Activated naive CD8-positive, alpha-beta T cell treated with anti-CD3 and anti-CD28 coated beads, Interleukin-2, amount 50 U/mL, for 24 hours (primary cell): ENCODE measurements around the gene ETFA.
"Not testable (repeated sequence)": the region's sequence is repeated elsewhere in the genome, so short reads cannot be mapped to it uniquely, and the experiment has no call there.

Experiments
- ATAC-seq: fragments of 150-1000 bp; cut with Tn5 transposase; one replicate; pipeline ENCODE4 v1.10.0; 2021
- DNase-seq: peaks from one replicate; pipeline ENCODE4 v3.0.0; 2021
- H3K27ac Mint-ChIP-seq: one replicate; pipeline ENCODE4 v1.8.0; 2021; ENCODE audit warnings: mild to moderate bottlenecking, mixed read lengths
- H3K27me3 Mint-ChIP-seq: one replicate; pipeline ENCODE4 v1.8.0; 2021; ENCODE audit warnings: mixed read lengths
- H3K36me3 Mint-ChIP-seq: one replicate; pipeline ENCODE4 v1.8.0; 2021; ENCODE audit warnings: low read depth, mixed read lengths
- H3K4me1 Mint-ChIP-seq: one replicate; pipeline ENCODE4 v1.8.0; 2021; ENCODE audit warnings: mixed read lengths
- H3K4me3 Mint-ChIP-seq: one replicate; pipeline ENCODE4 v1.8.0; 2021; ENCODE audit warnings: mild to moderate bottlenecking, moderate library complexity, mixed read lengths
- H3K9me3 Mint-ChIP-seq: one replicate; pipeline ENCODE4 v1.8.0; 2021; ENCODE audit warnings: mixed read lengths

The ETFA gene

DNA sequence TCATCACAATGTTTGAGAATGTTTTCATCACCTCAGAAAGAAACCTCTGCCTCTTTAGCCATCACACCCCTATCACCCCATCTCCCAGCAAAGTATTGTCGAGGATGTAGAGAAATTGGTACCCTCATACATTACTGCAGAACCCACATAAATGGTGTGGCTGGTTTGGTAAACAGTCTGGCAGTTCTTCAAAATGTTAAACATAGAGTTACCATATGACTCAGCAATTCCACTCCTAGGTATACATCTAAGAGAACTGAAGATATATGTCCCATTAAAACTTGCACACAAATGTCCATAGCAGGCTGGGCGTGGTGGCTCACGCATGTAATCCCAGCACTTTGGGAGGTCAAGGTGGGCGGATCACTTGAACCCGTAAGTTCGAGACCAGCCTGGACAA lies 8.7 kb upstream of the ETFA start:
- Mint-ChIP-seq H3K4me1 (no peaks in the 10 kb centered on the region), H3K27ac (no peak overlapping the region), H3K9me3 (no peaks in the 10 kb centered on the region), H3K27me3 (peaks cover 28% of the 10 kb centered on the region), H3K36me3 (no peaks in the 10 kb centered on the region), H3K4me3 (no peak overlapping the region)
- DNase-seq (no peak), ATAC-seq (no peak)

DNA sequence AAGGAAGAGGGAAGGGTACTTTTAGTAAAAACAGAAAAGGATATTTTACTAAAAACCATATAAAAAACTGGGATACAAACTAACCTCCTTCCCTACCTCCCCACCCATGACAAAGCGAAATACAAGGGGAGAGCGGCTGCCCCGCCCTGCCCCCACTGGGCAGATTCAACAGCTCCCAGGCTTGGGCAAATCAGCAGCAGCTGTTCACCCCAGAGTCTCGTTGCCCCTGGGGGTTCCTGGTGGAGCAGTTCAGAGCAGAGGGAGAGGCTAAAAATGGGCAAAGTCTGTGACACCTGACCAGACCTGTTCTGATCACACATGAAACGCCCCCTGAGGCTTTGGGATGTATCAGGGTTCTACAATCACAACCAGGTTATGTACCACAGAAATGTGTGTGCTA lies 2.5 kb upstream of the ETFA start:
- Mint-ChIP-seq H3K9me3 (no peaks in the 10 kb centered on the region), H3K27ac (no peak overlapping the region), H3K27me3 (no peaks in the 10 kb centered on the region), H3K4me3 (no peak overlapping the region), H3K4me1 (peaks cover 26% of the 10 kb centered on the region), H3K36me3 (peaks cover 6% of the 10 kb centered on the region)
- DNase-seq (no peak), ATAC-seq (no peak)

DNA sequence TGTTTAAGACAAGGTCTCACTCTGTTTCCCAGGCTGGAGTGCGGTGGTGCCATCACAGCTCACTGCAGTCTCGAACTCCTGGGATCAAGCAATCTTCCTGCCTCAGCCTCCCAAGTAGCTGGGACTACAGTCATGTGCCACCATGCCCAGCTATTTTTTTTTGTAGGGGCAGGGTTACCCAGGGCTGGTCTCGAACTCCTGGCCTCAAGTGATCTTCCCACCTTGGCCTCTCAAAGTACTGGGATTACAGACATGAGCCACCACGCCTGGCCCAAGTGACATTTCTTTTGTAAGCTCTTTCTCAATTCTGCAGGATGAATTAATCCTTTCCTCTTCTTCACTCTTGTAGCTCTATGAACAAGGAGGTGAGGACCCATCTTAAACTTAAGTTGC lies 1.9 kb upstream of the ETFA start:
- not testable (repeated sequence) for H3K27me3 Mint-ChIP-seq, H3K4me3 Mint-ChIP-seq, DNase-seq, H3K9me3 Mint-ChIP-seq, ATAC-seq
- Mint-ChIP-seq H3K4me1 (peaks cover 32% of the 10 kb centered on the region), H3K27ac (peak overlapping the region; percentile 30), H3K36me3 (peaks cover 11% of the 10 kb centered on the region)

DNA sequence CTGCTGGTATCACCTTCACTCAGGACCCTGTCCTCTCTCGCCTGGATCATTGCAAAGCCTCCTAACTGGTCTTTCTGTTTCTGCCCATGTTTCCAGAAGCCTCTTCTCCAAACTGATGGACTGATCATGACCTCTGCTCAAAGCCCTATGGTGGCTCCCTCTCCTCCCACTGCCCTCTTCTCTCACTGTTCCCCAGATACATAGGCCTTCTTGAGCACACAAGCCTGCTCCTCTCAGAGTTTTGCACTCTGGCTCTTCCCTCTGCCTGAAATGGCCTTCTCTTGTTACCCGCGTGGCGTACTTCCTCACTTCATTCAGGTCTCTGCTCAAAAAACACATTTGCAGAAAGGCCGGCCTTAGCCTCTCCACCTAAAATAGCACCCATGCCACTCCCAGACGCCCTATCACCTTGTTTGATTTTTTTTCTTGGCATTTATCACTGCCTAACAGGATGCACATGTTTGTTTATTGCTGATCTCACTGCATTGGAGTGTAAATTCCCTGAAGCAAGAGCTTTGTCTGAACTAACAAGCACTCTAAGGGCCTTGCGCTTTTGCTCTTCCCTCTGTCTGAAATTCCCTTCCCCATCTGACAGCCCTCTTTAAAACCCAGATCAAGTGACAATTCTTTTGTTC lies 1.4 kb upstream of the ETFA start:
- peaks cover 11% of the 10 kb centered on the region for H3K36me3 Mint-ChIP-seq
- no peak for ATAC-seq
- peak overlapping the region; percentile 2 for H3K4me3 Mint-ChIP-seq
- H3K27ac Mint-ChIP-seq = peak overlapping the region; percentile 12
- no peak for DNase-seq
- H3K4me1 Mint-ChIP-seq = peaks cover 36% of the 10 kb centered on the region
- no peaks in the 10 kb centered on the region for H3K27me3 Mint-ChIP-seq
- no peaks in the 10 kb centered on the region for H3K9me3 Mint-ChIP-seq

DNA sequence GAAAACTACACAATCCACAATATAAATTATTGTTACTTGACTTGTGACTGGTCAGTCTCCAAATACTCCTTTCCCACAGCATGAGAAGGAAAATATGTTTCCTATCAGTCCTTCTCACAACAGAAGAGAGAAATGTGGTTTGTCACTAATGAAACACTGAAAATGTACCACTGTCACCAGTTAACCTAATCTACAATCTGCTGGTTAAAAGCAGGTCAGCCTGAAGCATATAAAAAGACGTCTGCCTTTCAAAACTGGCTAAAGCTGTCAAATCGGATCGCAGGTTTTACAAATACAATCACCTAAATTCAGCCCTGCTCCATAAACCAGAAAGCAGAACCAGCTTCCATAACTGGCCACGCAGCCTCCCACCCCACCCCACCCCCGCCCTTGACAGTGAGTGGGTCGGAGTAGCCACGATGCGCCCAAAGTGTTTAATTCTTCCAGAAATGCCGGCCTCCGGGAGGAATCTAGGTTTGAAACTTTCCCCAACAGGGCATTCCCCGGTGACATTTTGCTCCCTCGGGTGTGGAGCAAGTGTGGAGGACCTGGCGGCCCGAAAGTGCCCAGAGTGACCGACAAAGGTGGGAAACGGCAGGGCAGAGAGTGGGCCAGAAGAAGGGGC lies 682 bp downstream of the ETFA start:
- H3K27ac Mint-ChIP-seq = peak overlapping the region; percentile 90
- H3K9me3 Mint-ChIP-seq = no peaks in the 10 kb centered on the region
- peak; percentile 25 for DNase-seq
- H3K4me1 Mint-ChIP-seq = peaks cover 47% of the 10 kb centered on the region
- ATAC-seq = peak; percentile 8
- H3K27me3 Mint-ChIP-seq = no peaks in the 10 kb centered on the region
- H3K36me3 Mint-ChIP-seq = peaks cover 18% of the 10 kb centered on the region
- H3K4me3 Mint-ChIP-seq = peak overlapping the region; percentile 88

DNA sequence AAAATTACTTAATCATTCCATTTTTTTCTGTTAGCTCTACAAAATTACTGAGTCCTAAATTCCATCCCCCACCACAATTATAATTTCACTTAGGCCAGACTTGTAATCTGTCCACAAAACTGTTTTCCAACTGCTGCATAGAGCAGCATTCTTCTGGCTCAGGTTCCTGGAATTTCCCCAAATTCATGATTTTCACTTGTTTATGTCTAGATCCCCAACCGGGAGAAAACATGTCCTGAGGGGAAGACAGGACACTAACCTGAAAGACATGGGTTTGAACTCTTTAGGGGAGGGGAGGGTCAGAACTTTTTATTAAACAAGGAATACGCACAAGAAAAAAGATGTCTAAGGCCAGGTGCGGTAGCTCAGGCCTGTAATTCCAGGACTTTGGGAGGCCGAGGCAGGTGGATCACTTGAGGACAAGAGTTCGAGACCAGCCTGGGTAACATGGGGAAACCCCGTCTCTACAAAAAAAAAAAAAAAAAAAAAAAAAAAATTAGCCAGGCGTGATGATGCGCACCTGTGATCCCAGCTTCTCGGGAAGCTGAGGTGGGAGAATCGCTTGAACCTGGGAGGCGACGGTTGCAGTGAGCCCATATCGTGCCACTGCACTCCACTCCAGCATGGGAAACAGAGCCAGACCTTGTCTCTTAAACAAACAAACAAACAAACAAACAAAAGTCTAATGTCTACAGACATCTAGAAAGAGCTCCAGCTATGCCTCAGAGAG lies 1.5 kb downstream of the ETFA start:
- peaks cover 4% of the 10 kb centered on the region for H3K9me3 Mint-ChIP-seq
- ATAC-seq (no peak), DNase-seq (no peak)
- H3K4me1 Mint-ChIP-seq = peaks cover 52% of the 10 kb centered on the region
- H3K36me3 Mint-ChIP-seq = peaks cover 23% of the 10 kb centered on the region
- H3K27me3 Mint-ChIP-seq = no peaks in the 10 kb centered on the region
- peak overlapping the region; percentile 90 for H3K27ac Mint-ChIP-seq
- H3K4me3 Mint-ChIP-seq = peak overlapping the region; percentile 88

DNA sequence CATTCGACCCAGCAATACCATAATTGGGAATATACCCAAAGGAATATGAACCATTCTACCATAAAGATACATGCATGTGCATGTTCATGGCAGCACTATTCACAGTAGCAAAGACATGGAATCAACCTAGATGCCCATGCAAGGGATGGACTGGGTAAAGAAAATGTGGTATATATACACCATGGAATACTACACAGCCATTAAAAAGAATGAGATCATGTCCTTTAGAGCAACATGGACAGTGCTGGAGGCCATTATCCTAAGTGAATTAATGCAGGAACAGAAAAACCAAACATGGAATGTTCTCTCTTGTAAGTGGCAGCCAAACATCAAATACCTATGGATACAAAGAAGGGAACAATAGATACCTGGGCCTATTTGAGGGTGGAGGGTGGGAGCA lies 7.4 kb downstream of the ETFA start:
- no peak for DNase-seq
- Mint-ChIP-seq H3K27ac (no peak overlapping the region), H3K36me3 (peaks cover 26% of the 10 kb centered on the region), H3K9me3 (peaks cover 4% of the 10 kb centered on the region), H3K27me3 (no peaks in the 10 kb centered on the region), H3K4me3 (no peak overlapping the region), H3K4me1 (peaks cover 40% of the 10 kb centered on the region)
- no peak for ATAC-seq

DNA sequence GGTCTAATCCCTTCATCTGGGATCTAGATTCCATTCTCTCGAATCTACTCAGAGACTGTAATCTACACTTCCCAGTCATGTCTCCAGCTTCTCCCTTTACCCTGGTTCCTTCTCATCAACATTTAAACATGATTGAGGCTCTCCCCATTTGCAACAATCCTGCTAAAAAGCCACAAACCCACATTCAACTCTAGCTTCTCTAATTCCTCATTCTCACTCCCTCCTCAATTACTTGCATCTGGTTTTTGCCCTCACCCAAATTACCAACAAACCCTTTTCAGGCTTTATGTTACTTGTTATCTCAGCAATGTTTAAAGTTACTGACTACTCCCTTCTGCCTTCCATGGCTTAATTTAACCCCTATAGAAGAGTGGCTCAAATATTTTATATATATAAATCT lies 11.5 kb downstream of the ETFA start:
- Mint-ChIP-seq H3K27me3 (no peaks in the 10 kb centered on the region), H3K4me1 (peaks cover 26% of the 10 kb centered on the region), H3K36me3 (peaks cover 13% of the 10 kb centered on the region), H3K27ac (no peak overlapping the region), H3K4me3 (no peak overlapping the region), H3K9me3 (peaks cover under 1% of the 10 kb centered on the region)
- no peak for DNase-seq
- ATAC-seq = no peak

DNA sequence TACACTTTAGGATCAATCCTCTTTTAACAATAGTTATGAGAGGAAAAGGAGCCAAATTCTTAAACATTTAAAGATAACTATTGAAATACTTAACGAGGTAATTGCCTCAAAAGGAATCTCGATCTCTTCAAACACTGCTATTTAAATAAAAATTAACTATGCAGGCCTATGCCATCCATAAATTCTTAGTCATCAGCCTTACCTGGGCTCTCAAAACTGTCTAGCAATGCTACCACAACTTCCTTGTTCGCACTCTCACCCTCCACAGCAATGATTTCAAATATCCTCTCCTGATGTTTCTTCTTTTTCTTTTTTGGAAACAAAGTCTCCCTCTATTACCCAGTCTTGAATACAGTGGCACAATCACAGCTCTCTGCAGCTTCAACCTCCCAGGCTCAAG lies 12.3 kb downstream of the ETFA start:
- Mint-ChIP-seq H3K4me3 (no peak overlapping the region), H3K27me3 (no peaks in the 10 kb centered on the region), H3K4me1 (peaks cover 30% of the 10 kb centered on the region), H3K27ac (no peak overlapping the region), H3K36me3 (peaks cover 12% of the 10 kb centered on the region), H3K9me3 (no peaks in the 10 kb centered on the region)
- DNase-seq (no peak), ATAC-seq (no peak)

DNA sequence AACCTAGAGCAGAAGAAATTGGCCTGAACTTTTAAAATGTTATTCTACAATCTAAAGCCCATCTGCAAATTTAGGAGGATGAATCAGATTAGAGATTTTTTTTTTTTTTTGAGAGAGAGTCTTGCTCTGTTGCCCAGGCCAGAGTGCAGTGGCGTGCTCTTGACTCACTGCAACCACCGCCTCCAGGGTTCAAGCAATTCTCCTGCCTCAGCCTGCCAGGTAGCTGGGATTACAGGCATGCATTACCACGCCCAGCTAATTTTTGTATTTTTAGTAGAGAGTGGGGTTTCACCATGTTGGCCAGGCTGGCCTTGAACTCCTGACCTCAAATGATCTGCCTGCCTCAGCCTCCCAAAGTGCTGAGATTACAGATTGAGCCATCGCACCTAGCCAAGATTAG lies 13.3 kb downstream of the ETFA start:
- not testable (repeated sequence) for H3K36me3 Mint-ChIP-seq
- peaks cover 35% of the 10 kb centered on the region for H3K4me1 Mint-ChIP-seq

DNA sequence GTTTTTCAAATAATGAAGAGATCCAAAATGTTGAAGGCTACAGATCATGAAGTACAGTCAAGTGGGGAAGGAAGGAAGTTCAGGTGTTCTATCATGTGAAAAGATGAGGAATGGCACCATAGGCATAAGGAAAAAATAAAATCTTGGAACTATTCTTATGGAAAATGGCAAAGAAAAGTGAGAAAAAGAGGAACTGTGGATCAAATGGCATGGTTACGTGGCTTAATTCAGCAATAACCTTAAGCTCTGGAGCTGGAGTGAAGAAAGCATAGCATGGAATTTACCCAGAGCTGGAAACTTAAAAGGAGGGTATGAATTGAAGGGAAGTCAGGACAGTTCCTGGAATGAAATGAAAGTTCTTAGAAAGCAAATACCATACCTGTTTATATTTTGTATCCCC lies 14.4 kb downstream of the ETFA start:
- no peak overlapping the region for H3K27ac Mint-ChIP-seq
- ATAC-seq = no peak
- H3K36me3 Mint-ChIP-seq = peaks cover 16% of the 10 kb centered on the region
- no peaks in the 10 kb centered on the region for H3K9me3 Mint-ChIP-seq
- peaks cover 35% of the 10 kb centered on the region for H3K4me1 Mint-ChIP-seq
- H3K4me3 Mint-ChIP-seq = no peak overlapping the region
- H3K27me3 Mint-ChIP-seq = no peaks in the 10 kb centered on the region
- DNase-seq = no peak

More for the DNA sequence above, 13.3 kb downstream of the ETFA start:
- H3K27ac Mint-ChIP-seq, DNase-seq, H3K9me3 Mint-ChIP-seq, H3K4me3 Mint-ChIP-seq, H3K27me3 Mint-ChIP-seq, ATAC-seq: not testable (repeated sequence)

DNA sequence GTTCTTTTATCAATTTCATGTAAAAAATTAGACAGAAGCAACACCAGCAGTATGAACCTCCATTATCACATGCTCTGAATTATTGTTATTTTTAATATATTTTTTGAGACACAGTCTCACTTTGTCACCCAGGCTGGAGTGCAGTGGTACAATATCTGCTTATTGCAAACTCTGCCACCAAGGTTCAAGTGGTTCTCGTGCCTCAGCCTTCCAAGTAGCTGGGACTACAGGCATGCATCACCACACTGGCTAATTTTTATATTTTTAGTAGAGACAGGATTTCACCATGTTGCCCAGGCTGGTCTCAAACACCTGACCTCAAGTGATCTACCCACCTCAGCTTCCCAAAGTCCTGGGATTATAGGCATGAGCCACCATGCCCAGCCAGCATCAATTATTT lies 16.8 kb downstream of the ETFA start:
- ATAC-seq, H3K27ac Mint-ChIP-seq, H3K4me3 Mint-ChIP-seq, H3K9me3 Mint-ChIP-seq, DNase-seq, H3K27me3 Mint-ChIP-seq: not testable (repeated sequence)
- Mint-ChIP-seq H3K36me3 (peaks cover 24% of the 10 kb centered on the region), H3K4me1 (peaks cover 30% of the 10 kb centered on the region)

DNA sequence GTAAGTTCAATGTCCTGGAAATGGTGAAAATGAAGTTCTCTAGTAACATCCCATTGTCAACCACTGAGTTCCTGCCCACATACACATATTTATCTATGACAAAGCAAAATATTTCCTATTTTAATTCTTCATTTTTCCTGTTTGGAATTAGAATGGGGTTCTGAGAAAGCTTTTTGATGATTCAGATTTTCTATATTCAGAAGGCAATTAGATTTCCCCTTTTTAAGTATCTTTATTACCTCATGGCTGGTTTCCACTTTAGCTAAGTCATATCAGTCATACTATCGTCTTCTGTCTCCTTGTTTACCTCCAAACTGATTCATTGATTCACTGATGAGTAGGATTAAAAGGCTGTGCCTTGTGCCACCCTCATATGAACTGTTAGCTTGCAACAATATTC lies 17.9 kb downstream of the ETFA start:
- Mint-ChIP-seq H3K27me3 (no peaks in the 10 kb centered on the region), H3K4me3 (no peak overlapping the region), H3K9me3 (no peaks in the 10 kb centered on the region), H3K4me1 (peaks cover 27% of the 10 kb centered on the region), H3K27ac (peak overlapping the region; percentile 67), H3K36me3 (peaks cover 24% of the 10 kb centered on the region)
- ATAC-seq = peak; percentile 88
- DNase-seq = no peak

DNA sequence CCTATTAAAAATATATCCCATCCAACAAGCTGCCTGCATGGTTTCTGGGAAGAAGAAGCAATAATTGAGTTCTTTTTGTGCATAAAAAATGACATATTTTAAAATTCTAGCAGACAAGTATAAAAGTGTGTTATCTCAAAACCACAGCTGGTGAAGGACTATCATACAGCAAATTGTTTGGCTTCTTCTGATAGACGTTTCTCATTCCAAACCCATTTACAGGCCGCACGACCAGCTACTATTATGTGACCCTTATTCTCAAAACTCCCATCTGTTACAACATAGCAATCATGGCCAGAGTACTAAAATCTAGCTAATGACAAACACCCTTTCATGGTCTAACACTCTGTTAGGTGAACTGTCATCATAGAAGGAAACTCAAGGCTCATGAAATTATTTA lies 21.7 kb downstream of the ETFA start:
- H3K4me3 Mint-ChIP-seq = no peak overlapping the region
- H3K27ac Mint-ChIP-seq = no peak overlapping the region
- H3K36me3 Mint-ChIP-seq = peaks cover 33% of the 10 kb centered on the region
- H3K4me1 Mint-ChIP-seq = peaks cover 29% of the 10 kb centered on the region
- no peaks in the 10 kb centered on the region for H3K9me3 Mint-ChIP-seq
- DNase-seq (no peak), ATAC-seq (no peak)
- no peaks in the 10 kb centered on the region for H3K27me3 Mint-ChIP-seq

DNA sequence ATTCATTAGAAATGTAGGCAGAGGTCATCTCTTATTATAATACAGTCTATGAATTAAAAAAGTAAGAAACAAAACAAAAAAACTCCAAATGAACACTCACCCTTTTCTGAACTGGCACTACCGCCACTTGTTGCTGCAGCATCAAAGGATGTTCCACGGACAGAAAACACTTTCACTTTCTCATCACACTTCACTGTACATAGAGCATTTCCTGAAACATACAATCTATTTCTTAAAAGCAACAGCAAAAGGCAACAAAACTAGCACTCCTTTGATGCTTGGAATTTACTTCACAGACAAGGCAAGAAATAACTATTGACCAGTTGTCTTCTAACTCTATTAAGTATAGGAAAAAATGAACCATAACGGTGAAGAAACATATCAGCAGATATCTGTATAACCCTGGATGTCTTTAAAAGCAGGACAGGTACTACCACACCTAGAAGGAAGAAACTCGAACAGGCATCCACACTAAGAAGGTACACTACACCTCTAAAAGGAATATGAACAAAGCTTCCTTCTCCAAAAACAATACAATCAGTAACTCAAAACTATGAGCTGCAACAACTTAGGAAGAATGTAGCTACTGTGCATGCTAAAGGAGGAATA lies 24.9 kb downstream of the ETFA start:
- Mint-ChIP-seq H3K4me1 (peaks cover 23% of the 10 kb centered on the region), H3K4me3 (peak overlapping the region; percentile 66), H3K9me3 (no peaks in the 10 kb centered on the region), H3K27ac (peak overlapping the region; percentile 75), H3K27me3 (no peaks in the 10 kb centered on the region), H3K36me3 (peaks cover 36% of the 10 kb centered on the region)
- no peak for DNase-seq
- peak; percentile 63 for ATAC-seq
